ENCODE results near the gene PNPLA8.

- TF ChIP-seq CTCF (IDR thresholded peaks at IDR 0.05) (no peak), POLR2A (IDR thresholded peaks at IDR 0.05) (no peak)
Observed at GRCh38 chr7:108575156-108575555, 49.2 kb upstream of the PNPLA8 start.

All from right lobe of liver (tissue), 4 donors.